ENCODE data around the gene TGFBRAP1. TPM values are rescaled to one million over a fixed set of nuclear protein-coding genes. Genes with fewer than 3 reads are reported as not detected.
A peak's percentile ranks its signal among the peaks of the same experiment; 100 is the strongest.
"Not testable (repeated sequence)": the region's sequence is repeated elsewhere in the genome, so short reads cannot be mapped to it uniquely, and the experiment has no call there.

Gene TGFBRAP1
- polyA plus RNA-seq, 1 donor: 10.3 TPM

GRCh38 chr2:105272176-105272575 is 57.4 kb downstream of the TGFBRAP1 start:
- DNase-seq: no peak

DNA sequence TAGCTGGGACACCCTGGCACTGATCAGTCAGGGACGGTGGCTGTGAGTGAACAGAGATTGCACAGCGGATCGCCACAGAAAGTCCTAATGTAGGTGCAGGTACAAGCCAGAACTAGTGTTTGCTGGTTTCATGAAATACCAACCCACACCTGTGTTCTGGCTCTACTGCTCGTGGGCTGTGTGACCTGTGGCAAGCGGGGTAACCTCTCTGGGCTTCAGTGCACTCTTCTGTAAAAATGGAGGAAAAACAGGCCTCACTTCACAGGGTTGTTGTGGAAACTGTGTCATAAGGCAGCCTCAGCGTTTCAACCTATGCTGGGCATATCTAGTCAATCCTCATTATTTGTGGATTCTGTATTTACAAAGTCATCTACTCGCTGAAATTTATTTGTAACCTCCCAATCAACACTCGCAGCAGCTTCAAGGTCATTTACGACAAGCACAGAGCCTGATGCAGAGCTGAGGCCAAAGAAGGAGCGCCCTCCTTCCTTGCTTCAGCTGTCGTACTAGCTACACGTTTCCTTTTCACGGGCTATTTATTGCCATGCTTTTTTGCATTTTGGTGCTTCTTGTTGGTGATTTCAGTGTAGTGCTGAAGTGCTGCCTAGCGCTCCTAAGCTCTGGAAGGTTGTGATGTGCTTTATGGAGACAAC is 58.0 kb downstream of the TGFBRAP1 start:
- no peak for DNase-seq

DNA sequence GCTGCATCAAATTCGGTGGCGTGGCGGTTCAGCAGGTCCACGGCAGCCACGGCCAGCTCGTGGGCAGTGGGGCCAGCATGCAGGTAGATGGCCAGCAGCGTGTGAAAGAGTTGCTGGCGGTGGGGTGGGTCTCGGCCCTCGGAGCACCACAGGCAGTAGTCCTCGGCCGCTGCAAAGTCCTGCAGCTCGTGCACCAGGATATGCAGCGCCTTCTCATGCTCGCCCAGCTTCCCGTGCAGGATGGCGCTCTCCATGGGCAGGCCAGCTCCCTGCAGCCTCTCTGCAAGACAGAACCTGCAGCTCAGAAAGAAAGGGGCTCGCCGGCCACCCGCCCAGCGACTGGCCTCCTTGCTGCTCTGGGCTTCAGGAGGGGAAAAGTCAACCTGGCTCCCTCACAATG is 60.1 kb downstream of the TGFBRAP1 start:
- no peak for DNase-seq

GRCh38 chr2:105262651-105263091 is 66.9 kb downstream of the TGFBRAP1 start:
- no peak for DNase-seq

DNA sequence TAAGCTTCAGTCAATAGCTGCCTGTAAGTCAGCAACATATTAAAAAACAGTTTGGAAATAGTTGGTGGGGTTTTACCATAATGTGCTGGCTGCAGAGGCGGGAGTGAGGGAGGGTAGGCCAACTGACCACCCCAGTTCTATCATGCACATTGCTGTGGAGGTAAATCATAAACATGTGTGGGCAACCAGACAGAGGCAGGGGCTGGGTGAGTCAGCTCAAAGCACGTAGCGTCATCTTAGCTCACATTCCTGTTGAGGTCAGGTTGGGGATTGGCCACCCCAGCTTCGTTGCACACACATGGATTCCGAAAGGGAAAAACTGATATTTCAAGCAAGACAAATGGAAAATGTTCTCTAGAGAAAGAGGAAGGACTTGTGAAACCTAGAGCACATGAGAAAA is 68.5 kb downstream of the TGFBRAP1 start:
- peak; percentile 13 for DNase-seq

DNA sequence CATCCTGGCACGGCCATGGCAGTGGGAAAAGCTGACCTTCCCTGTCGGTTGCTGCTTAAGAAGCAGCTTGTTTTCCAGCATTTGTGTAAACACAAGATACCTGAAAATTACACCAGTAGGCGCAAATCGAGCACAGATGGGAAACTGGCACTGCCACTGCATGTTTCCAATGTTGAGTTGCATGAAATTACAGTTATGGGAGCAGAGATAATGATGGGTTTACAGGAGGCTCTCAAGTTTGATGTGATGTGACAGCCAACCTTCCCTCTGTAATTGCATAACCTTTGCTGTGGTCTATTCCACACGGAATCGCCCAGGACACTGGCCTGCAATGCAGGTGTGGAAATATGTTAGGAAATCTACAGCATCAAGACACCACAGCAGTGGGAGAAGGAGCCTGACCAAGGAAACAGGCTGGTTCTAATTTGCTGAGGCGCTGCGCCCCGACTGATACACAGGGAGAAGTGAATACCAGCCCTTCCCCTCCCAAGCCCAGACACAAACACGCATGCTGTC is 70.6 kb downstream of the TGFBRAP1 start:
- DNase-seq: no peak

GRCh38 chr2:105257981-105258380 is 71.6 kb downstream of the TGFBRAP1 start:
- DNase-seq: no peak

DNA sequence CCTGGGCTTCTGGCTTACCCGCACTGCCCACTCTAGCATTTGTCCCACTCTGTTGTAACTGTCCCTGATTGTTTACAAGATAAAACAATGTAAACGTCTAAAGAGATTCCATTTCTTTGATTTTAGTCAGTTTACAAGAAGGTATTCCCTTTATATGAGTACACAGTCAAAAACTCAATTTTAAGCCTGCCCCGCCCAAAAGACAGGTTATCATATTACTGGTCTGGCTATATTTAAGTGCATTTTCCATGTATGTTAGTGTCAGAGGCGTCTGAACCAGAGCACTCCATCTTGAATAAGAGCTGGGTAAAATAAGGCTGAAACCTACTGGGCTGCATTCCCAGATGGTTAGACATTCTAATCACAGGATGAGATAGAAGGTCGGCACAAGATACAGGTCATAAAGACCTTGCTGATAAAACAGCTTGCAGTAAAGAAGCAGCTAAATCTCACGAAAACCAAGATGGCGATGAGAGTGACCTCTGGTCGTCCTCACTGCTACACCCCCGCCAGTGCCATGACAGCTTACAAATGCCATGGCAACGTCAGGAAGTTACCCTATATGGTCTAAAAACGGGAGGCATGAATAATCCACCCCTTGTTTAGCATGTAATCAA is 73.0 kb downstream of the TGFBRAP1 start:
- no peak for DNase-seq

- DNase-seq: no peak
Measured at GRCh38 chr2:105255979-105256378, 73.6 kb downstream of the TGFBRAP1 start.

GRCh38 chr2:105254531-105255210 is 74.9 kb downstream of the TGFBRAP1 start:
- no peak for DNase-seq

GRCh38 chr2:105252271-105252670 is 77.3 kb downstream of the TGFBRAP1 start:
- no peak for DNase-seq

DNA sequence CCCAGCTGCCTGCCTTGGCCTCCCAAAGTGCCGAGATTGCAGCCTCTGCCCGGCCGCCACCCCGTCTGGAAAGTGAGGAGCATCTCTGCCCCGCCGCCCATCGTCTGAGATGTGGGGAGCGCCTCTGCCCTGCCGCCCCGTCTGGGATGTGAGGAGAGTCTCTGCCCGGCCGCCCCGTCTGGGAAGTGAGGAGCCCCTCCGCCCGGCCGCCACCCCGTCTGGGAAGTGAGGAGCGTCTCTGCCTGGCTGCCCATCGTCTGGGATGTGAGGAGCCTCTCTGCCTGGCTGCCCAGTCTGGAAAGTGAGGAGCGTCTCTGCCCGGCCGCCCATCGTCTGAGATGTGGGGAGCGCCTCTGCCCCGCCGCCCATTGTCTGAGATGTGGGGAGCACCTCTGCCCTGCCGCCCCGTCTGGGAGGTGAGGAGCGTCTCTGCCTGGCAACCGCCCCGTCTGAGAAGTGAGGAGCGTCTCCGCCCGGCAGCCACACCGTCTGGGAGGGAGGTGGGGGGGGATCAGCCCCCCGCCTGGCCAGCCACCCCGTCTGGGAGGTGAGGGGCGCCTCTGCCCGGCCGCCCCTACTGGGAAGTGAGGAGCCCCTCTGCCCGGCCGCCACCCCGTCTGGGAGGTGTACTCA is 78.4 kb downstream of the TGFBRAP1 start:
- not testable (repeated sequence) for DNase-seq

GRCh38 chr2:105249891-105250290 is 79.6 kb downstream of the TGFBRAP1 start:
- DNase-seq: no peak

DNA sequence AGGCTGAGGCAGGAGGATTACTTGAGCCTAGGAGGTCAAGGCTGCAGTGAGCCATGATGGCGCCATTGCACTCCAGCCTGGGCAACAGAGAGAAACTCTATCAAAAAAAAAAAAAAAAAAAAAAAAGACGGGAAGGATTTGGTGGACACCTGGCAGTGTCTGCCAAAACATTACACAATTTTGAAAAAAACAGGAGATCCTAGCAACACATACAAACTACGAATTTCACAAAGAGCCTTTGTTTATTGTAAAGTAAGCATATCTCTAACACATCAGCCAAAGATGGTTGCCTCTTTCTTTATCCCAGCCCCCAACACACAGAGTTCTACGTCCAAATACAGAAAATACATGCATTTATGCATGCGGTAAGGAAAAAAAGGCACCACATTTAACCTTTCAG is 80.4 kb downstream of the TGFBRAP1 start:
- DNase-seq: no peak

DNA sequence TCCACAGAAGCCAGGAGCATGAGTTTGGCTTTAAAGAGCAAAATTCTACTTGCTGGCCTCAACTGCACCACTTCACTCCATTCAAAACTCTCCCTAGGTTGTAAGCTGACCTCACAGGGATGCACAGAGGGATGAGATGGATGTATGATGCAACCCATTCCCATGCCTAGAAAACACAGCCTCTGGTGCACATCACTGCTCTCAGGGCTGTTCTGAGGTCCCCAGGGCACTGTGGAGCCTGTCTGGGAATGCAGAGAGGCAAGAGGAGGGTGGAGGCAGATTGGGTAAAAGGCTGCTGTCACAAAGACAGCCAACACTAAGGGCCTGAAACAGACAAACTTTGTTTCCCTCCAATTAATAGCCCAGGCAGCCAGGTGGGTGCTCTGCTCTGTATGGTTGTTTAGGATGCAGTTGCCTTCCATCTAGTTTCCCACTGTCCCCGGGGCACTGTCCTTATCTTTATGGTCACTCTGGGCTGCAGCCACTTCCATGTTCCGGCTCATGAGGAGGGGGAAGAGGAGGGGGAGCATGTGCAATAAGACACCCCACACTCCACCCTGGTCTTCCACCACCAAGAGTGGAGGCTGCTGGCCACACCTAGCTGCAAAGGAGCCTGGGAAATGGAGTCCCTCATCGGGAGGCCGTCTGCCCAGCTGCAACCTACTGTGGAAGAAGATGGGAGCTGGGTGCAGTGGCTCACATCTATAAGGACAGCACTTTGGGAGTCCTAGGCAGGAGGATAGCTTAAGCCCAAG is 81.0 kb downstream of the TGFBRAP1 start:
- DNase-seq: no peak

- no peak for DNase-seq
Measured at GRCh38 chr2:105244451-105244850, 85.1 kb downstream of the TGFBRAP1 start.

DNA sequence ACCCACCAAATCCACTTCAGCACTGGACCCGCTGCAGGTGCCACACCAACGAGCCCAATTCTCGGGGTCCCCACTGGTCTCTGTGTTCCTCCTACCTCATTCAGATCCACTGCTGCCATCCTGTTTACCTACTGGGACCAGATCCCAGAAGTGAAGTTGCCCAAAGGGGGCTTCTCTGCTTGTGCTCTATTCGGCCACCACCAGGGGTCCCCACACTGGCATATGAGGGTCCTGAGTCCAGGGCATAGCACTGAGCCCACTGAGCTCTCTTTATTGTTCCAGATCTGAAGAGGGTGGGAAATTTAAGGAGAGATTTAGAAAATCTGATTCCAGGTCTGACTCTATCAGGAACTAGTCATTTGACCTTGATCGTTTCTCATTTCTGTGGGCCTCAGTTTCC is 85.6 kb downstream of the TGFBRAP1 start:
- no peak for DNase-seq

GRCh38 chr2:105242286-105242993 is 87.1 kb downstream of the TGFBRAP1 start:
- no peak for DNase-seq

DNA sequence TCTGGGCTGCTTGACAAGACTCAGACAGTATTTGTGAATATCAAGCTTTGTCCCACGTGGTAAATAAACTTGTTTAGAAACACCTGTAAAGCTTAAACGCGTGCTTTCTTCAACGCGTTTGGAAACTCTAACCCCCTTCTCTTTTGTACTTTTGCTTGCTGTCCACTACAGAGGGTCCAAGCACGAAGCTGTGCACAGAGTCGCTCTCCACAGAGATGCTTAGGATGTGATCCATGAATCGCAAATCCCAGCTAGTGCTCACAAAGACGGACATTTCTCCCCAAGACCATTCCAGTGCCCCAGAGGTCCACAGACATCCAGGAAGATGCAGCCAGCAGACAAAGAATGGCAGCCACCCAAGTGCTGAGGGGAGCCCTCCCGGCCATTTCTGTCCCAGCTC is 88.1 kb downstream of the TGFBRAP1 start, which contains the start of gene GPR45:
Gene GPR45, plus strand, starts transcription at position 301 of the 400 bp plus-strand sequence. CDS start 116 bp downstream, outside the sequence.
- no peak for DNase-seq

- no peak for DNase-seq
Measured at GRCh38 chr2:105239924-105240323, 89.6 kb downstream of the TGFBRAP1 start.

DNA sequence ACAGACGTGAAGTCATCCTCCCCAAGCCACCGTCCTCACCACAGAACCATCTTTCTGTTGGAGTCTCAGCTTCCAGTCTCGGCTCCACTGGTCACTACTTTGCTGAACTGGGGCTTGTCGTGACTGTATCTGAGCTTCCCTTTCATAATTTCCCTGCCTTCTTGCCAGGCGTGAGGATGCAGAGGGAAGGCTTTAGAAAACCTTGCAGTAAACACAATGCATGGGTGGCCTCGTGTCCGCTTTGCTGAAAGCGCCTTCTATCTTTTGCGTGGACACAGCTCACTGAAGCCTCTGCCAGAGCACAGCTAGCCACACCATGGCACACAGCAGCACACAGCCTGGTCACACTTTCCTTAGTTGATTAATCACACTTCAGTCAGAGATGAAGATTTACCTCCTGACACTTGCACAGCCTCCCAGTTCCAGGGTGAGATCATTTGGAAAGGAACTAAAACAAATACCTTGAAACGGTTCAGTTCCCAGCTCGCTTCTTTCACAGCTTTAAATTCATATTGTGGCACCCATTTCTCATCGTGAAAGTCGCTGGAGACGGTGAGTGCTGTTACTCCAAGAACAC is 90.8 kb downstream of the TGFBRAP1 start:
- DNase-seq: no peak

Measured in hindlimb muscle (tissue), 1 donor.